DOHH2 (cell line): ENCODE results near the gene TMEM161A.
A peak's percentile ranks its signal among the peaks of the same experiment; 100 is the strongest.

Experiments used
- H3F3A ChIP-seq: fragments of 200-600 bp; sonication (generic), shearing (Covaris generic); 2 replicates; pipeline ENCODE4 v1.6.0; 2016; ENCODE audit warnings: antibody characterized with exemption, mild to moderate bottlenecking; ENCODE audit not compliant: control insufficient read depth, insufficient read depth
- H3K27ac ChIP-seq: fragments of 200-600 bp; sonication (generic); 2 replicates; pipeline ENCODE4 v1.5.1; 2014; ENCODE audit warnings: low read depth, mild to moderate bottlenecking, low read length, moderate library complexity
- H3K27me3 ChIP-seq: fragments of 200-600 bp; sonication (generic); 2 replicates; pipeline ENCODE4 v1.6.1; 2014; ENCODE audit warnings: mild to moderate bottlenecking, low read length, mixed read lengths; ENCODE audit not compliant: control insufficient read depth
- H3K36me3 ChIP-seq: fragments of 200-600 bp; sonication (generic); 2 replicates; pipeline ENCODE4 v1.6.1; 2014; ENCODE audit warnings: mild to moderate bottlenecking, low read length, moderate library complexity, mixed read lengths; ENCODE audit not compliant: control insufficient read depth
- H3K4me1 ChIP-seq: fragments of 200-600 bp; sonication (generic); 2 replicates; pipeline ENCODE4 v1.6.1; 2014; ENCODE audit warnings: mild to moderate bottlenecking, low read length, mixed read lengths; ENCODE audit not compliant: control insufficient read depth
- H3K4me2 ChIP-seq: fragments of 200-600 bp; sonication (generic); 2 replicates; pipeline ENCODE4 v1.6.0; 2014; ENCODE audit warnings: mild to moderate bottlenecking, low read length, moderate library complexity
- H3K4me3 ChIP-seq: fragments of 200-600 bp; sonication (generic); 2 replicates; pipeline ENCODE4 v1.5.1; 2014; ENCODE audit warnings: mild to moderate bottlenecking, low read length, mixed read lengths
- H3K79me2 ChIP-seq: fragments of 200-600 bp; sonication (generic); 2 replicates; pipeline ENCODE4 v1.6.1; 2014; ENCODE audit warnings: mild to moderate bottlenecking, low read length, mixed read lengths; ENCODE audit not compliant: control insufficient read depth
- H3K9me2 ChIP-seq: fragments of 200-600 bp; sonication (generic); replicated peaks from 2 replicates; pipeline ENCODE4 v1.6.1; 2014; ENCODE audit warnings: mild to moderate bottlenecking, low read length, mixed read lengths; ENCODE audit not compliant: control insufficient read depth
- H3K9me3 ChIP-seq: fragments of 200-600 bp; sonication (generic); 2 replicates; pipeline ENCODE4 v1.6.1; 2014; ENCODE audit warnings: antibody characterized with exemption, low read length, mixed read lengths; ENCODE audit not compliant: control insufficient read depth, insufficient read depth
- H4K20me1 ChIP-seq: fragments of 200-600 bp; sonication (generic); 2 replicates; pipeline ENCODE4 v1.6.0; 2014; ENCODE audit warnings: low read depth, mild to moderate bottlenecking, antibody characterized with exemption, low read length, moderate library complexity; ENCODE audit not compliant: control insufficient read depth, insufficient read depth
- EZH2phosphoT487 ChIP-seq: fragments of 200-600 bp; sonication (generic); IDR thresholded peaks from 2 replicates; pipeline ENCODE4 v1.6.1; 2017; ENCODE audit warnings: borderline replicate concordance, mild to moderate bottlenecking, antibody characterized with exemption, low read length, moderate library complexity, mixed read lengths
- TF ChIP-seq, protein P1 (sequence below): fragments of 200-600 bp; sonication (generic); IDR thresholded peaks from one replicate; pipeline ENCODE4 v1.5.1; 2014; ENCODE audit warnings: antibody characterized with exemption, mild to moderate bottlenecking, low read depth, low read length; ENCODE audit not compliant: poor library complexity, severe bottlenecking

Gene TMEM161A

DNA sequence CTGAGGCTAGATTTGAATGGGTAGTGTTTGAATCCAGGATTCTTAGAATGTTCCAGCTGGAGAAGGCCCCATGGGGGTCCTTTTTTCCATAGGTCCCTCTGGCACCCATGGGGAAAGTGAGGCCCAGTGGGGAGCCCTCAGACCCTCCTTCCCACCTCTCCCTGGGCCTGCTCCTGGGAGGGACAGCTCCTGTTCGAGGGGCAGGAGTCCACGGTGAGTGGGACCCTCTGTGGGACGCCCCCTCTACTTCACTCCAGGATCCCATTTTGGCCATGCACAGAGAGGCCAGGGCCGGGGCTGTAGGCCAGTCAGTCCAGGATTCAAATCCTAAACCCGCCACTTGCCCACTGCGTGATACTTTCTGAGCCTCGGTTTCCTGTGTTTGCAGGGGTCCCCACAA lies 24.2 kb upstream of the TMEM161A start:
- Histone ChIP-seq H3K9me3 (no peaks in the 10 kb centered on the region), H3K4me1 (peaks cover 93% of the 10 kb centered on the region), H3F3A (peaks cover 79% of the 10 kb centered on the region), H3K36me3 (peaks cover 81% of the 10 kb centered on the region), H3K79me2 (peaks cover 90% of the 10 kb centered on the region), H3K4me3 (peak overlapping the region; percentile 96), H4K20me1 (peaks cover 12% of the 10 kb centered on the region; the same call in 1 of the 2 replicates), H3K27me3 (no peaks in the 10 kb centered on the region), H3K27ac (peak overlapping the region; percentile 97), H3K4me2 (peak overlapping the region; percentile 91), H3K9me2 (no peaks in the 10 kb centered on the region)
- TF ChIP-seq EZH2phosphoT487 = no peak
- TF ChIP-seq, protein P1, sequence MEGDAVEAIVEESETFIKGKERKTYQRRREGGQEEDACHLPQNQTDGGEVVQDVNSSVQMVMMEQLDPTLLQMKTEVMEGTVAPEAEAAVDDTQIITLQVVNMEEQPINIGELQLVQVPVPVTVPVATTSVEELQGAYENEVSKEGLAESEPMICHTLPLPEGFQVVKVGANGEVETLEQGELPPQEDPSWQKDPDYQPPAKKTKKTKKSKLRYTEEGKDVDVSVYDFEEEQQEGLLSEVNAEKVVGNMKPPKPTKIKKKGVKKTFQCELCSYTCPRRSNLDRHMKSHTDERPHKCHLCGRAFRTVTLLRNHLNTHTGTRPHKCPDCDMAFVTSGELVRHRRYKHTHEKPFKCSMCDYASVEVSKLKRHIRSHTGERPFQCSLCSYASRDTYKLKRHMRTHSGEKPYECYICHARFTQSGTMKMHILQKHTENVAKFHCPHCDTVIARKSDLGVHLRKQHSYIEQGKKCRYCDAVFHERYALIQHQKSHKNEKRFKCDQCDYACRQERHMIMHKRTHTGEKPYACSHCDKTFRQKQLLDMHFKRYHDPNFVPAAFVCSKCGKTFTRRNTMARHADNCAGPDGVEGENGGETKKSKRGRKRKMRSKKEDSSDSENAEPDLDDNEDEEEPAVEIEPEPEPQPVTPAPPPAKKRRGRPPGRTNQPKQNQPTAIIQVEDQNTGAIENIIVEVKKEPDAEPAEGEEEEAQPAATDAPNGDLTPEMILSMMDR = no peak

GRCh38 chr19:19160461-19161035 lies 22.3 kb upstream of the TMEM161A start:
- Histone ChIP-seq H3F3A (peaks cover 82% of the 10 kb centered on the region), H3K79me2 (peaks cover 86% of the 10 kb centered on the region), H3K4me3 (peak overlapping the region; percentile 96), H3K4me1 (peaks cover 99% of the 10 kb centered on the region), H3K27ac (peak overlapping the region; percentile 97), H3K9me2 (no peaks in the 10 kb centered on the region), H3K9me3 (no peaks in the 10 kb centered on the region), H3K36me3 (peaks cover 82% of the 10 kb centered on the region), H3K4me2 (peak overlapping the region; percentile 91), H4K20me1 (peaks cover 6% of the 10 kb centered on the region; the same call in 1 of the 2 replicates), H3K27me3 (no peaks in the 10 kb centered on the region)
- TF ChIP-seq EZH2phosphoT487 = no peak
- TF ChIP-seq, protein P1 = no peak

DNA sequence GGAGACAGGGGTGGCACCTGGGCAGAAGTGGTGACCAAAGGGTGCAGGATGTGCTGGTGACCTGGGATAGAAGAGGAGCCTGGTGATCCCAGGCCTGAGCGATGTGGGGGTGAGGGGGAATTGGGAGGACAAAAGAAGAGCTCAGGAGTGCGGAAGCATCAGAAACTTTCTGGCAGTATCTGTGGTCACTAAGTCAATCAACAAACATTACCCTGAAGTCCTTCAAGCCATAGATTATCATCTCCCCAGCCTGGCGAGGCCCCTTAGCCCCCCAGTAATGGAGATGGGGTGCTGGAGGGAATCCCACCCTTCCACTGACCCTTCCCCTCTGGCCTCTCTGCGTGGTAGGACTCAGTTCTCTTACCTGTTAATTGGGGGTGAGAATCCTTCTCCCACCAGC lies 21.3 kb upstream of the TMEM161A start:
- H3K79me2 ChIP-seq = peaks cover 84% of the 10 kb centered on the region
- peak overlapping the region; percentile 97 for H3K27ac ChIP-seq
- H3K9me3 ChIP-seq = no peaks in the 10 kb centered on the region
- peaks cover 98% of the 10 kb centered on the region for H3K4me1 ChIP-seq
- no peaks in the 10 kb centered on the region for H4K20me1 ChIP-seq
- no peaks in the 10 kb centered on the region for H3K9me2 ChIP-seq
- H3K4me3 ChIP-seq = peak overlapping the region; percentile 96
- H3K27me3 ChIP-seq = no peaks in the 10 kb centered on the region
- TF ChIP-seq EZH2phosphoT487 = no peak
- TF ChIP-seq, protein P1 = no peak
- H3K4me2 ChIP-seq = peak overlapping the region; percentile 91
- H3F3A ChIP-seq = peaks cover 76% of the 10 kb centered on the region
- peaks cover 80% of the 10 kb centered on the region for H3K36me3 ChIP-seq
